ENCODE measurements around the gene RPS6KB2. TPM values are rescaled to one million over a fixed set of nuclear protein-coding genes. Genes with fewer than 3 reads are reported as not detected.

Gene RPS6KB2
- total RNA-seq, 1 experiment from 2014 or later: 116 TPM

DNA sequence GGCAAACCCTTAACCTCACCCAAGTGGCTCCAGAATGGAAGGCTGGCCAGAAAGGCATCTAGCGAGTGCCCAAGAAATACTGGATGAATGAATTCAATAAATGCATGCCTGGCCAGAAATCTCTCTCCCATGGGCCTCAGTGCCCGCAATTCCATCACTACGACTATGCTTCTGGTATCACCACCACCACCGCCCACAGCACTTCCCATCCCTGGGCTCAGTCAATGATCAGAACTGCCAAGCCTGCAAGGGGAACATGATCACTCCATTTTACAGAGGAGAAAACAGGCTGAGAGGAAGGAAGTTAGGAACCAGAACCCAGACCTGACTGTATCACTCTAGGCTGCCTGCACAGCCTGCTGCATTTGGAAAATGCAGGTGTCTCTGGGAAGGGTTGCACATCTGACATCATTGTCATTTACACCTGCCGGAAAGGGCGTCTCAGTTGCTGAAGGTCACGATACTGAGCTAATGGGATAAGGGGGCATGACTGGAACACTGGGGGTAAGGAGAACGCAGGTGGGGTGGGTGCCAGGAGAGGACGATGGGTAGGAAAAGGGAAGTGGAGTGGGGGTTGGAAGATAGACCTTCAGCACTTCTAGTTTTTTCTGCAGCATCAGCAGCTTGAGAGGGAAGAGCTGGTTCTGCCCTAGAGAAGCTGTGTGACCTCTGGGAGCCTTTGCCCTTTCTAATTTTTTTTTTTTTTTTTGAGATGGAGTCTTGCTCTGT lies 21.0 kb downstream of the RPS6KB2 start:
- no TSS peak for BruUV-seq (replicated peaks)
- no peaks in the 10 kb centered on the region for H3K27me3 Mint-ChIP-seq (ENCODE audit: insufficient read depth, unreplicated experiment)
- no peak overlapping the region for H3K4me3 Mint-ChIP-seq (ENCODE audit: unreplicated experiment)

DNA sequence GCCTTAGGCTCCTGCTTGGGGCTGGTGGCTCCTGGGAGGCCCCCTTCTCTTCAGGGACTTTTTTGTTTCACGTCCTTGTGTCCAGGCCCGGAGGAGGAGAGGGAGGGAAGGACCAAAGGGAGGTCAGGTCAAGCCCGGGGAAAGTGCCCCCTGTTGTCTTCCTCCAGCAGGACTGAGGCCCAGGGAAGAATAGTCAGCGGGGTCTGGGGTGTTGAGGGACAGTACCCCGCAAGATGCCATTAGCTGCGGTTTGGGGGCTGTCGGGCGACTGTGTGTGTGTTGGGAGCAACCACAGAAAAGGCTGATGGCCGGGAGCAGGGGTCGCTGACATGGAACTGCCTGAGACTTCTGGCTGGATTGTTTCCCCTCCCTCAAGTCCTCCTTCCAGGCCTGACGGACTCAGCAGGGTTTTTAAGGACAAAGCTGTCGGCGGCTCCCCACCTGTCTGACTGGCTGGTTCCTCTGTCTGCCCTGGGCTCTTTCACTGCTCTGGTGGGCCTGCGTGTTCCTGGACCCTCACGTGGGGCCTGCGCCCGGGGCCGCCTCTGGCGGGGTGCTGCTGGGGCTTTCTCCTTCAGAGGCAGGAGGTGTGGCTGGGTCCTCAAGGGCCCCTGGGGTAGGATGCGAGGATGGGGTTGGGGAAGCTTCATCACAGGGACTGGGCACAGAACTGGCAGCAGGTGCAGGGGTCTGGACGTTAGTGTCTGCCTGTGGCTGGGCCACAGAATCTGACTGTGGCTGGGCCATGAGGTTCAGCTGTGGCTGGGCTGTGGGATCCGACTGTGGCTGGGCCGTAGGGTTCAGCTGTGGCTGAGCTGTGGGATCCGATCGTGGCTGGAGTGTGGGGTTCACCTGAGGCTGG lies 22.7 kb downstream of the RPS6KB2 start:
- no TSS peak for BruUV-seq (replicated peaks)
- intact Hi-C loops (cut with micrococcal nuclease; ENCODE audit: unreplicated experiment): no loop called here
- H3K9me3 Mint-ChIP-seq (ENCODE audit: unreplicated experiment): no peaks in the 10 kb centered on the region

More for the DNA sequence above, 21.0 kb downstream of the RPS6KB2 start:
- peaks cover 6% of the 10 kb centered on the region for H3K36me3 Mint-ChIP-seq (ENCODE audit: insufficient read depth, unreplicated experiment)
- no peaks in the 10 kb centered on the region for H3K9me3 ChIP-seq
- H3K27ac Mint-ChIP-seq (ENCODE audit: unreplicated experiment): no peak overlapping the region
- DNase-seq: no peak
- no peak overlapping the region for H3K4me3 ChIP-seq (ENCODE audit: low read depth, low read length)
- ChIA-PET POLR2A (interaction anchor here (0.9 kb wide), 1 partner anchor 58 kb away, joined by 5 read pairs; the partner anchor contains the start of gene RAD9A), CTCF (no interaction called here)
- intact Hi-C loops (cut with micrococcal nuclease; ENCODE audit: unreplicated experiment): no loop called here
- peaks cover 9% of the 10 kb centered on the region for H3K4me1 Mint-ChIP-seq (ENCODE audit: low read depth, unreplicated experiment)
- H3K9me3 Mint-ChIP-seq (ENCODE audit: unreplicated experiment): no peaks in the 10 kb centered on the region
- TF ChIP-seq, protein P1, sequence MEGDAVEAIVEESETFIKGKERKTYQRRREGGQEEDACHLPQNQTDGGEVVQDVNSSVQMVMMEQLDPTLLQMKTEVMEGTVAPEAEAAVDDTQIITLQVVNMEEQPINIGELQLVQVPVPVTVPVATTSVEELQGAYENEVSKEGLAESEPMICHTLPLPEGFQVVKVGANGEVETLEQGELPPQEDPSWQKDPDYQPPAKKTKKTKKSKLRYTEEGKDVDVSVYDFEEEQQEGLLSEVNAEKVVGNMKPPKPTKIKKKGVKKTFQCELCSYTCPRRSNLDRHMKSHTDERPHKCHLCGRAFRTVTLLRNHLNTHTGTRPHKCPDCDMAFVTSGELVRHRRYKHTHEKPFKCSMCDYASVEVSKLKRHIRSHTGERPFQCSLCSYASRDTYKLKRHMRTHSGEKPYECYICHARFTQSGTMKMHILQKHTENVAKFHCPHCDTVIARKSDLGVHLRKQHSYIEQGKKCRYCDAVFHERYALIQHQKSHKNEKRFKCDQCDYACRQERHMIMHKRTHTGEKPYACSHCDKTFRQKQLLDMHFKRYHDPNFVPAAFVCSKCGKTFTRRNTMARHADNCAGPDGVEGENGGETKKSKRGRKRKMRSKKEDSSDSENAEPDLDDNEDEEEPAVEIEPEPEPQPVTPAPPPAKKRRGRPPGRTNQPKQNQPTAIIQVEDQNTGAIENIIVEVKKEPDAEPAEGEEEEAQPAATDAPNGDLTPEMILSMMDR (IDR thresholded peaks at IDR 0.05; ENCODE audit: insufficient read depth in 1 of 2, low read depth in 1 of 2, low read length in 1 of 2, severe bottlenecking in 1 of 2, unreplicated experiment in 1 of 2): no peak
- H3K27me3 ChIP-seq (replicated peaks; ENCODE audit: control insufficient read depth, insufficient read depth, low read length): no peaks in the 10 kb centered on the region
- no peaks in the 10 kb centered on the region for H3K36me3 ChIP-seq (ENCODE audit: control insufficient read depth, insufficient read depth, low read length)
- peaks cover 7% of the 10 kb centered on the region for H3K4me1 ChIP-seq

DNA sequence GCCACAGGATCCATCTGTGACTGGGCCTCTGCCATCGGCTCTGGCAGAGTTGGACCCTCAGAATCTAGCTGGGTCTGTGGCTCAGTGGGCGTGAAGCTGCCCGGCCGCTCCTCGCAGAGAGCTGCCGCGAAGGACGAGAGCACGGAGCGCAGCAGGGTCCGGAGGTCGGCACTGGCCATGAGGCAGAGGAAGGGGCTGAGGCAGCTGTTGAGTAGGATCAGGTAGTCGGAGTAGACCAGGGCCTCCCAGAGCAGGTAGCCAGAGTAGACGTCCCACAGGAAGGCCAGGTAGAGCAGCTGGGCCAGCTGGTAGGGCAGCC lies 23.3 kb downstream of the RPS6KB2 start:
- POLR2A ChIA-PET: no interaction called here
- H3K36me3 Mint-ChIP-seq (ENCODE audit: insufficient read depth, unreplicated experiment): no peaks in the 10 kb centered on the region
- H3K4me3 Mint-ChIP-seq (ENCODE audit: unreplicated experiment): no peak overlapping the region
- H3K4me1 Mint-ChIP-seq (ENCODE audit: low read depth, unreplicated experiment): no peaks in the 10 kb centered on the region
- Histone ChIP-seq H3K36me3 (ENCODE audit: control insufficient read depth, insufficient read depth, low read length) (no peaks in the 10 kb centered on the region), H3K4me3 (ENCODE audit: low read depth, low read length) (no peak overlapping the region), H3K9me3 (no peaks in the 10 kb centered on the region), H3K27me3 (replicated peaks; ENCODE audit: control insufficient read depth, insufficient read depth, low read length) (no peaks in the 10 kb centered on the region), H3K4me1 (no peaks in the 10 kb centered on the region)
- CTCF ChIA-PET: interaction anchor here (0.5 to 1.1 kb wide), 2 partner anchors 50 to 569 kb away, joined by 3 to 5 read pairs; partner anchors contain the start of gene PPP1CA
- DNase-seq: peak in 1 of 2 experiments; percentile 47
- no TSS peak for BruUV-seq (replicated peaks)
- intact Hi-C loops (cut with micrococcal nuclease; ENCODE audit: unreplicated experiment): no loop called here
- TF ChIP-seq, protein P1 (IDR thresholded peaks at IDR 0.05; ENCODE audit: insufficient read depth in 1 of 2, low read depth in 1 of 2, low read length in 1 of 2, severe bottlenecking in 1 of 2, unreplicated experiment in 1 of 2): no peak
- H3K9me3 Mint-ChIP-seq (ENCODE audit: unreplicated experiment): no peaks in the 10 kb centered on the region
- H3K27ac Mint-ChIP-seq (ENCODE audit: unreplicated experiment): no peak overlapping the region
- no peaks in the 10 kb centered on the region for H3K27me3 Mint-ChIP-seq (ENCODE audit: insufficient read depth, unreplicated experiment)

More for the DNA sequence above, 22.7 kb downstream of the RPS6KB2 start:
- Histone ChIP-seq H3K27me3 (replicated peaks; ENCODE audit: control insufficient read depth, insufficient read depth, low read length) (no peaks in the 10 kb centered on the region), H3K9me3 (no peaks in the 10 kb centered on the region), H3K4me3 (ENCODE audit: low read depth, low read length) (no peak overlapping the region), H3K4me1 (no peaks in the 10 kb centered on the region), H3K36me3 (ENCODE audit: control insufficient read depth, insufficient read depth, low read length) (no peaks in the 10 kb centered on the region)
- Mint-ChIP-seq H3K4me3 (ENCODE audit: unreplicated experiment) (no peak overlapping the region), H3K27me3 (ENCODE audit: insufficient read depth, unreplicated experiment) (no peaks in the 10 kb centered on the region), H3K36me3 (ENCODE audit: insufficient read depth, unreplicated experiment) (no peaks in the 10 kb centered on the region), H3K4me1 (ENCODE audit: low read depth, unreplicated experiment) (no peaks in the 10 kb centered on the region), H3K27ac (ENCODE audit: unreplicated experiment) (no peak overlapping the region)
- CTCF ChIA-PET: interaction anchor here (0.5 to 1.1 kb wide), 3 partner anchors 50 to 569 kb away, joined by 3 to 5 read pairs (median 3); partner anchors contain the start of gene PPP1CA
- no peak for DNase-seq
- TF ChIP-seq, protein P1 (IDR thresholded peaks at IDR 0.05; ENCODE audit: insufficient read depth in 1 of 2, low read depth in 1 of 2, low read length in 1 of 2, severe bottlenecking in 1 of 2, unreplicated experiment in 1 of 2): no peak
- POLR2A ChIA-PET: no interaction called here
